ENCODE results near the gene MARCO. TPM values are rescaled to one million over a fixed set of nuclear protein-coding genes. Genes with fewer than 3 reads are reported as not detected.

The MARCO gene
- total and polyA plus RNA-seq, 10 of the 15 experiments (the other 5 are each of a cell fraction or from before 2014, with no cell fraction given) = 0.13 to 0.67 (median 0.32) TPM; not detected in 5

GRCh38 chr2:119040730-119041129, 98.7 kb downstream of the MARCO start:
- ChIA-PET RAD21 (ENCODE audit: unreplicated experiment) (no interaction called here), POLR2A (no interaction called here), CTCF (no interaction called here), SMC1A (ENCODE audit: uncharacterized antibody, unreplicated experiment) (no interaction called here)
- Histone ChIP-seq H2AFZ (ENCODE audit: control insufficient read depth, low read depth, low read length) (no peak overlapping the region), H3K9ac (ENCODE audit: control insufficient read depth, insufficient read depth, low read length) (no peak overlapping the region), H3K4me3 (no peak overlapping the region), H3K4me1 (ENCODE audit: control insufficient read depth, insufficient read depth, low read length) (no peaks in the 10 kb centered on the region), H3K79me2 (ENCODE audit: control insufficient read depth, insufficient read depth, low read length) (no peaks in the 10 kb centered on the region), H4K20me1 (ENCODE audit: control insufficient read depth, insufficient read depth) (no peaks in the 10 kb centered on the region), H3K36me3 (ENCODE audit: control insufficient read depth in 2 of 2, insufficient read depth in 2 of 2, low read length in 1 of 2) (no peaks in the 10 kb centered on the region), H3K27ac (ENCODE audit: control insufficient read depth, insufficient read depth) (no peak overlapping the region), H3K9me3 (replicated peaks; ENCODE audit: control insufficient read depth, insufficient read depth, low read length) (no peaks in the 10 kb centered on the region), H3K4me2 (ENCODE audit: control insufficient read depth, insufficient read depth) (no peak overlapping the region), H3K27me3 (replicated peaks in 1 of 2; ENCODE audit: control insufficient read depth in 2 of 2, insufficient read depth in 2 of 2, low read length in 1 of 2) (no peaks in the 10 kb centered on the region)
- in situ Hi-C loops (cut with MboI) (no loop called here), intact Hi-C loops (cut with micrococcal nuclease; ENCODE audit: unreplicated experiment) (no loop called here)
- FAIRE-seq = no peak
- TF ChIP-seq DPF2 (IDR thresholded peaks at IDR 0.05) (no peak), MAX (IDR thresholded peaks at IDR 0.05; ENCODE audit: low read depth, low read length) (no peak), MTA2 (IDR thresholded peaks at IDR 0.05; ENCODE audit: low read depth) (no peak), NFYB (IDR thresholded peaks at IDR 0.05; ENCODE audit: insufficient read depth, low read depth, low read length) (no peak), ZNF217 (IDR thresholded peaks at IDR 0.05) (no peak), KLF5 (IDR thresholded peaks at IDR 0.05; ENCODE audit: partially characterized antibody) (no peak)
- no TSS peak for BruUV-seq (replicated peaks)
- DNase-seq (ENCODE audit: low read depth, low spot score) = no peak
- WGBS (ENCODE audit: insufficient coverage, insufficient replicate concordance, low lambda C conversion rate, missing lambda C conversion rate) = 64% methylated on average over 11 of the region's 11 CpGs
- no peak for ATAC-seq

Other genes with a start within 250 kb of the MARCO start
- not detected in 2 replicates for gene EN1, start 94.5 kb upstream of the MARCO start, total RNA-seq (2014; rRNA removed)
- not detected in 2 replicates for gene EN1, start 94.5 kb upstream of the MARCO start, total RNA-seq (2014; rRNA removed; fragmentation: Illumina TruSeq; extraction: Trizol)
- gene EN1, start 94.5 kb upstream of the MARCO start, total RNA-seq (2021) = not detected in 2 replicates
- not detected in 2 replicates for gene EN1, start 94.5 kb upstream of the MARCO start, polyA plus RNA-seq (2011; rRNA removed)
- not detected in 2 replicates for gene EN1, start 94.5 kb upstream of the MARCO start, polyA plus RNA-seq (2014; fragmentation: Illumina TruSeq; extraction: Trizol)
- gene EN1, start 94.5 kb upstream of the MARCO start, polyA plus RNA-seq (2014; fragmentation: Nextera tagmentation; extraction: Ambion mirVana) = not detected
- gene EN1, start 94.5 kb upstream of the MARCO start, polyA plus RNA-seq (2014; rRNA removed) = not detected in 2 replicates
- gene EN1, start 94.5 kb upstream of the MARCO start, polyA plus RNA-seq (2016; fragmentation: Nextera tagmentation; extraction: Ambion mirVana) = not detected
- not detected in 2 replicates for gene C1QL2, start 216.6 kb downstream of the MARCO start, total RNA-seq (2014; rRNA removed)
- not detected in 2 replicates for gene C1QL2, start 216.6 kb downstream of the MARCO start, total RNA-seq (2014; rRNA removed; fragmentation: Illumina TruSeq; extraction: Trizol)
- gene C1QL2, start 216.6 kb downstream of the MARCO start, total RNA-seq (2021) = not detected in 2 replicates
- not detected in 2 replicates for gene C1QL2, start 216.6 kb downstream of the MARCO start, polyA plus RNA-seq (2011; rRNA removed)
- not detected in 2 replicates for gene C1QL2, start 216.6 kb downstream of the MARCO start, polyA plus RNA-seq (2014; fragmentation: Illumina TruSeq; extraction: Trizol)
- not detected for gene C1QL2, start 216.6 kb downstream of the MARCO start, polyA plus RNA-seq (2014; fragmentation: Nextera tagmentation; extraction: Ambion mirVana)
- gene C1QL2, start 216.6 kb downstream of the MARCO start, polyA plus RNA-seq (2014; rRNA removed) = not detected in 2 replicates
- not detected for gene C1QL2, start 216.6 kb downstream of the MARCO start, polyA plus RNA-seq (2016; fragmentation: Nextera tagmentation; extraction: Ambion mirVana)